NCI-H524 (cell line): Measurements from ENCODE around the gene TOR3A.
"Not testable (repeated sequence)": the region's sequence is repeated elsewhere in the genome, so short reads cannot be mapped to it uniquely, and the experiment has no call there.

ENCODE experiments used
- DNase-seq, 2 experiments: peaks; one replicate each; lab custom pipeline; 2025; lab: John Stamatoyannopoulos, UW

TOR3A gene

GRCh38 chr1:179081687-179082332, at the start of gene TOR3A:
Gene TOR3A, plus strand, starts transcription at chr1:179082070. Its CDS starts 59 bp downstream, at chr1:179082129.
- peak; percentile 51 to 77 for DNase-seq

- DNase-seq = no peak
Observed at GRCh38 chr1:179034720-179035119, 47.1 kb upstream of the TOR3A start.

GRCh38 chr1:179036844-179037465, 44.9 kb upstream of the TOR3A start:
- no peak for DNase-seq

- DNase-seq = peak in 1 of 2 experiments; percentile 53
Observed at GRCh38 chr1:179038528-179039281, 43.2 kb upstream of the TOR3A start.

- DNase-seq = not testable (repeated sequence)
Observed at GRCh38 chr1:179039502-179040174, 42.2 kb upstream of the TOR3A start.

GRCh38 chr1:179040175-179040551, 41.7 kb upstream of the TOR3A start:
- peak in 1 of 2 experiments; percentile 4 for DNase-seq

GRCh38 chr1:179042087-179042486, 39.8 kb upstream of the TOR3A start:
- no peak for DNase-seq

GRCh38 chr1:179042700-179043099, 39.2 kb upstream of the TOR3A start:
- no peak for DNase-seq

GRCh38 chr1:179043266-179043665, 38.6 kb upstream of the TOR3A start:
- peak; percentile 20 to 79 for DNase-seq

GRCh38 chr1:179043907-179044306, 38.0 kb upstream of the TOR3A start:
- no peak for DNase-seq

- DNase-seq = no peak
Observed at GRCh38 chr1:179046808-179047635, 34.8 kb upstream of the TOR3A start.

GRCh38 chr1:179047636-179047997, 34.3 kb upstream of the TOR3A start:
- DNase-seq = no peak

- DNase-seq = no peak
Observed at GRCh38 chr1:179048339-179049124, 33.3 kb upstream of the TOR3A start.

GRCh38 chr1:179052776-179053175, 29.1 kb upstream of the TOR3A start:
- no peak for DNase-seq

- no peak for DNase-seq
Observed at GRCh38 chr1:179053486-179053885, 28.4 kb upstream of the TOR3A start.

GRCh38 chr1:179055937-179056336, 25.9 kb upstream of the TOR3A start:
- DNase-seq = no peak

GRCh38 chr1:179058487-179059483, 23.1 kb upstream of the TOR3A start:
- no peak for DNase-seq

GRCh38 chr1:179061360-179062282, 20.2 kb upstream of the TOR3A start:
- DNase-seq = no peak

GRCh38 chr1:179066471-179066870, 15.4 kb upstream of the TOR3A start:
- DNase-seq = no peak
